22Rv1 (cell line): Measurements from ENCODE around the gene HFE.

Experiments used
- ZFX ChIP-seq: fragments of 450-650 bp; IDR thresholded peaks from 2 replicates; pipeline ENCODE4 v1.6.1; 2017; ENCODE audit warnings: antibody characterized with exemption, borderline replicate concordance
- TF ChIP-seq, protein P1 (sequence below): fragments of 450-650 bp; IDR thresholded peaks from 2 replicates; pipeline ENCODE4 v1.5.1; 2017; ENCODE audit warnings: mild to moderate bottlenecking

DNA sequence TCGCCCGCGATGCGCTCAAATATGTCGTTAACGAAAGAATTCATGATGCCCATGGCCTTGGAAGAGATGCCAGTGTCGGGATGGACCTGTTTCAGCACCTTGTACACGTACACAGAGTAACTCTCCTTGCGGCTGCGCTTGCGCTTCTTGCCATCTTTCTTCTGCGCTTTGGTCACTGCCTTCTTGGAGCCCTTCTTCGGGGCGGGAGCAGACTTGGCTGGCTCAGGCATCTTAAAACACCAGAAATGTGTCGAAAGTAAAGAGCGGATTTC lies 36.4 kb downstream of the HFE start:
- TF ChIP-seq, protein P1, sequence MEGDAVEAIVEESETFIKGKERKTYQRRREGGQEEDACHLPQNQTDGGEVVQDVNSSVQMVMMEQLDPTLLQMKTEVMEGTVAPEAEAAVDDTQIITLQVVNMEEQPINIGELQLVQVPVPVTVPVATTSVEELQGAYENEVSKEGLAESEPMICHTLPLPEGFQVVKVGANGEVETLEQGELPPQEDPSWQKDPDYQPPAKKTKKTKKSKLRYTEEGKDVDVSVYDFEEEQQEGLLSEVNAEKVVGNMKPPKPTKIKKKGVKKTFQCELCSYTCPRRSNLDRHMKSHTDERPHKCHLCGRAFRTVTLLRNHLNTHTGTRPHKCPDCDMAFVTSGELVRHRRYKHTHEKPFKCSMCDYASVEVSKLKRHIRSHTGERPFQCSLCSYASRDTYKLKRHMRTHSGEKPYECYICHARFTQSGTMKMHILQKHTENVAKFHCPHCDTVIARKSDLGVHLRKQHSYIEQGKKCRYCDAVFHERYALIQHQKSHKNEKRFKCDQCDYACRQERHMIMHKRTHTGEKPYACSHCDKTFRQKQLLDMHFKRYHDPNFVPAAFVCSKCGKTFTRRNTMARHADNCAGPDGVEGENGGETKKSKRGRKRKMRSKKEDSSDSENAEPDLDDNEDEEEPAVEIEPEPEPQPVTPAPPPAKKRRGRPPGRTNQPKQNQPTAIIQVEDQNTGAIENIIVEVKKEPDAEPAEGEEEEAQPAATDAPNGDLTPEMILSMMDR, result no peak
- no peak for TF ChIP-seq ZFX
